PC-9 (cell line): Measurements from ENCODE around the gene PCYT2. TPM values are rescaled to one million over a fixed set of nuclear protein-coding genes. Genes with fewer than 3 reads are reported as not detected.

Experiments used
- BruUV-seq: library from RNA; stranded (reverse); fragments of 400-500 nt; replicated peaks from 2 replicates; lab custom pipeline; 2021; lab: Mats Ljungman, UMichigan
- CTCF ChIA-PET: fragments of 300-600 bp; sonication (Branson Sonifier 250); formaldehyde crosslinking; loops from one replicate; lab custom pipeline; 2022; ENCODE audit warnings: antibody characterized with exemption; lab: Charles Lee
- POLR2A ChIA-PET: fragments of 300-600 bp; sonication (Branson Sonifier 250); formaldehyde crosslinking; loops from one replicate; lab custom pipeline; 2022; ENCODE audit warnings: antibody characterized with exemption; ENCODE audit not compliant: unreplicated experiment; lab: Charles Lee
- DNase-seq, 2 experiments: peaks; one replicate each; pipeline versions ENCODE4 v3.0.0 to v3.0.0-alpha.2; 2015 to 2022; ENCODE audit warnings: mixed read lengths in 1 of 2
- H2AFZ ChIP-seq: fragments of 200-600 bp; sonication (generic); 2 replicates; pipeline ENCODE4 v1.8.1; 2017; ENCODE audit warnings: antibody characterized with exemption
- H3F3A ChIP-seq: fragments of 200-600 bp; sonication (generic); 2 replicates; pipeline ENCODE4 v1.8.1; 2017; ENCODE audit warnings: antibody characterized with exemption, mild to moderate bottlenecking, low read depth; ENCODE audit not compliant: insufficient read depth
- H3K27ac ChIP-seq: fragments of 200-600 bp; sonication (generic); 2 replicates; pipeline ENCODE4 v1.6.1; 2016; ENCODE audit warnings: mixed run types
- H3K27me3 ChIP-seq: fragments of 200-600 bp; sonication (generic); 2 replicates; pipeline ENCODE4 v1.6.1; 2016; ENCODE audit warnings: low read depth, mixed run types; ENCODE audit not compliant: insufficient read depth
- H3K36me3 ChIP-seq: fragments of 200-600 bp; sonication (generic); 2 replicates; pipeline ENCODE4 v1.6.1; 2016; ENCODE audit warnings: low read depth, mixed run types
- H3K4me1 ChIP-seq: fragments of 200-600 bp; sonication (generic); replicated peaks from 2 replicates; pipeline ENCODE4 v1.6.1; 2016; ENCODE audit warnings: mixed run types; ENCODE audit not compliant: insufficient read depth
- H3K4me2 ChIP-seq: fragments of 200-600 bp; sonication (generic); 2 replicates; pipeline ENCODE4 v1.6.1; 2017; ENCODE audit warnings: mixed run types
- H3K4me3 ChIP-seq: fragments of 200-600 bp; sonication (generic); 2 replicates; pipeline ENCODE4 v1.6.1; 2016; ENCODE audit warnings: mixed run types
- H3K79me2 ChIP-seq: fragments of 200-600 bp; sonication (generic); 2 replicates; pipeline ENCODE4 v1.6.1; 2017; ENCODE audit warnings: low read depth, mixed run types
- H3K9me2 ChIP-seq: fragments of 200-600 bp; sonication (generic); 2 replicates; pipeline ENCODE4 v1.8.1; 2017; ENCODE audit warnings: mild to moderate bottlenecking; ENCODE audit not compliant: insufficient read depth
- H3K9me3 ChIP-seq: fragments of 200-600 bp; sonication (generic); 2 replicates; pipeline ENCODE4 v1.8.1; 2016; ENCODE audit warnings: low read depth; ENCODE audit not compliant: insufficient read depth
- H4K20me1 ChIP-seq: fragments of 200-600 bp; sonication (generic); 2 replicates; pipeline ENCODE4 v1.8.1; 2017; ENCODE audit not compliant: insufficient read depth
- EZH2 ChIP-seq: fragments of 200-600 bp; sonication (generic); IDR thresholded peaks from 2 replicates; pipeline ENCODE4 v1.8.0; 2017; ENCODE audit warnings: antibody characterized with exemption, low read depth
- intact Hi-C: fragments of 100-400 bp; cut with micrococcal nuclease; formaldehyde crosslinking; loops from one replicate; pipeline ENCODE4 v1.10.0; 2022; ENCODE audit not compliant: unreplicated experiment
- total RNA-seq: library from RNA; stranded (reverse); gene quantifications from 2 replicates; pipeline ENCODE4 v1.2.3, GENCODE V29; 2021
- TF ChIP-seq, protein P1 (sequence below): fragments of 200-600 bp; sonication (generic); conservative IDR thresholded peaks from 2 replicates; pipeline ENCODE4 v1.6.1; 2017; ENCODE audit warnings: mixed run types, antibody characterized with exemption, mild to moderate bottlenecking, moderate library complexity

The PCYT2 gene
- total RNA-seq, 1 experiment from 2014 or later: 82.2 TPM

DNA sequence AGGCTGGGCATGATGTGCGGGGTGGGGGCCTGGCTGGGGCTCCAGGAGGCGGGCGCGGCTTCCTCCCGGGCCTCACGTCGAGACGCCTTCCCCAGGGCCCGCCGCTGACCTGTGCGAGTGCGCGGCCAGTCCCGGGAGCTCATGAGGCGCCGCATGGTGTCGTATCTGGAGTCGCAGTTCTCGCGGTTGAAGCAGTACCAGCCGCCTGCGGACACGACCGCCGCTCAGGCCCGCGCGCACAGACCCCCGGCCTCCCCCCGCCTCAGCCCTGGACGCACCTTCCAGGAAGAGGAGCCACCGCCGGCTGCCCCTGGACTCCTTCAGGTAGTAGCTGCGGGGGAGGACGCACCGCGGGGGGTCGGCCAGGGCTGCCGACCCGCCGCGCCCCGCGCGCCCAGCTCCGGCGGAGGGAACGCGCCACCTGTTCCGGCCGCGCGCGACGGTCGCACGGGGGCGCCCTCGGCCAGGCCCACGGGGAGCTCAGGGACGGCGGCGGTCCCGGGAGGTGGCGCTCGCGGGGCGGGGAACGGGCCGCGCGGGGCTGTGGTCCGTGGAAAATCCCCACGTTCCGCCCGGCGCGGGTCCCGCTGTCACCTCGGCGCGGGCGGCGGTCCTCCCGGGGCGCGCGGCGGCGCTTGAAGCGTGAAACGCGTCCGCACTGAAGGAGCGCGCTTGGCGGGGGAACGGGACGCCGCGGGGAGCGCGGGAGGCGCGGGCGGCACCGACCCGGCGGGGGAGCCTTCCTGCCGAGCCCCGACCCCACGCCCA, 48.3 kb upstream of the PCYT2 start:
- peak in 1 of 2 experiments; percentile 74 for DNase-seq
- Histone ChIP-seq H3K27ac (no peak overlapping the region), H3K79me2 (no peaks in the 10 kb centered on the region), H3K4me3 (no peak overlapping the region; the same call in 1 of the 2 replicates), H3K9me2 (no peaks in the 10 kb centered on the region), H3K27me3 (no peaks in the 10 kb centered on the region), H3K4me1 (peaks cover 6% of the 10 kb centered on the region; the same call in 1 of the 2 replicates), H3F3A (peaks cover 9% of the 10 kb centered on the region), H3K36me3 (no peaks in the 10 kb centered on the region), H4K20me1 (no peaks in the 10 kb centered on the region), H3K9me3 (no peaks in the 10 kb centered on the region), H3K4me2 (peak overlapping the region; percentile 57), H2AFZ (no peak overlapping the region)
- TF ChIP-seq, protein P1, sequence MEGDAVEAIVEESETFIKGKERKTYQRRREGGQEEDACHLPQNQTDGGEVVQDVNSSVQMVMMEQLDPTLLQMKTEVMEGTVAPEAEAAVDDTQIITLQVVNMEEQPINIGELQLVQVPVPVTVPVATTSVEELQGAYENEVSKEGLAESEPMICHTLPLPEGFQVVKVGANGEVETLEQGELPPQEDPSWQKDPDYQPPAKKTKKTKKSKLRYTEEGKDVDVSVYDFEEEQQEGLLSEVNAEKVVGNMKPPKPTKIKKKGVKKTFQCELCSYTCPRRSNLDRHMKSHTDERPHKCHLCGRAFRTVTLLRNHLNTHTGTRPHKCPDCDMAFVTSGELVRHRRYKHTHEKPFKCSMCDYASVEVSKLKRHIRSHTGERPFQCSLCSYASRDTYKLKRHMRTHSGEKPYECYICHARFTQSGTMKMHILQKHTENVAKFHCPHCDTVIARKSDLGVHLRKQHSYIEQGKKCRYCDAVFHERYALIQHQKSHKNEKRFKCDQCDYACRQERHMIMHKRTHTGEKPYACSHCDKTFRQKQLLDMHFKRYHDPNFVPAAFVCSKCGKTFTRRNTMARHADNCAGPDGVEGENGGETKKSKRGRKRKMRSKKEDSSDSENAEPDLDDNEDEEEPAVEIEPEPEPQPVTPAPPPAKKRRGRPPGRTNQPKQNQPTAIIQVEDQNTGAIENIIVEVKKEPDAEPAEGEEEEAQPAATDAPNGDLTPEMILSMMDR: peak; percentile 30; the same call in 1 of the 2 replicates
- no peak for TF ChIP-seq EZH2
- BruUV-seq: no TSS peak
- ChIA-PET POLR2A (interaction anchor here (1.2 kb wide), 1 partner anchor 23 kb away, joined by 4 read pairs; the partner anchor contains the start of gene PYCR1), CTCF (interaction anchor here (0.6 to 2.0 kb wide), 9 partner anchors 9 to 71 kb away, joined by 3 to 18 read pairs (median 4); partner anchors contain the start of genes CENPX, LRRC45 and MAFG)
- intact Hi-C loops: loop anchor here (1.0 kb wide), 1 partner anchor 62 kb away; no protein-coding TSS in a partner anchor

DNA sequence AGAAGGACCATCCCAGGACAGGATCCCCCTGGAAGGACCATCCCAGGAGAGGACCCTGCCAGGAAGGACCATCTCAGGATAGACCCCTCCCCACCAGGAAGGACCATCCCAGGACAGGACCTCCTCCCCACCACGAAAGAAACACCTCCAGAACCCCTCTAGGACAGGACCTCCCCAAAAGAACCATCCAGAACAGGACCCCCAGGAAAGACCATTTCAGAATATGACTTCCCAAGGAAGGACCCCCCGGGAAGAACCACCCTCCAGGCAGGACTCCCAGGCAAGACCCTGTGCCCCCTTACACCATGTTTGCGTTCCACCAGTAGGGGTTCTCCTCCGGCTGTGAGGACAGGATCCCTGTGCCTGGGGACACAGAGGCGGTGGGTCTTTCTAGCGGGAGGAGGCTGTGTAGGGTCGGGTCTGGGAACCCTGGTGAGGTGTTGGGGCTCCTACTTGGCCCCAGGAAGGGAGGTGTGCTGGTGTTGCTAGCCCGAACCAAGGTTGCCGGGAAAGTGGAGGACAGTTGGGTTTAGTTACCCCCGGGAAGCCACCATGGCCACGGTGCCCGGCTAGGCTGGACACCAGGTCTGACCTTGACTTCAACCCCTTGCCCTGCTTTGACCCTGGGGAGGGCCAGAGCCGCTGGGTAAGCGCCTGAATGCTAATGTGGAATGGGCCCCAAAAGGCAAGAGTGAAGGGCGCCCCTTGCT, 47.6 kb upstream of the PCYT2 start:
- BruUV-seq: no TSS peak
- no peak overlapping the region for H3K4me3 ChIP-seq

More for the DNA sequence above, 47.6 kb upstream of the PCYT2 start:
- intact Hi-C loops: loop anchor here (1.0 kb wide), 1 partner anchor 63 kb away; no protein-coding TSS in a partner anchor
- Histone ChIP-seq H3K36me3 (no peaks in the 10 kb centered on the region), H3K9me2 (no peaks in the 10 kb centered on the region), H4K20me1 (no peaks in the 10 kb centered on the region), H3K4me2 (peak overlapping the region; percentile 57; the same call in 1 of the 2 replicates), H3K4me1 (peaks cover 6% of the 10 kb centered on the region; the same call in 1 of the 2 replicates), H3F3A (peaks cover 7% of the 10 kb centered on the region), H2AFZ (no peak overlapping the region), H3K27me3 (no peaks in the 10 kb centered on the region), H3K27ac (no peak overlapping the region), H3K9me3 (no peaks in the 10 kb centered on the region), H3K79me2 (no peaks in the 10 kb centered on the region)
- ChIA-PET CTCF (interaction anchor here (0.6 to 2.0 kb wide), 9 partner anchors 8 to 72 kb away, joined by 3 to 18 read pairs (median 4); partner anchors contain the start of genes CENPX, LRRC45 and MAFG), POLR2A (no interaction called here)
- no peak for TF ChIP-seq EZH2
- TF ChIP-seq, protein P1: no peak
- no peak for DNase-seq
